Breast epithelium (tissue), 3 donors: ENCODE measurements around the gene DDOST.

ENCODE experiments used
- POLR2A ChIP-seq: fragments of 450-650 bp; IDR thresholded peaks from one replicate; pipeline ENCODE4 v1.6.1; 2016; ENCODE audit warnings: antibody characterized with exemption, mild to moderate bottlenecking, moderate library complexity
- TF ChIP-seq, protein P1 (sequence below), 3 donors: fragments of 450-650 bp; IDR thresholded peaks; one replicate each; pipeline ENCODE4 v1.5.1; 2016 to 2017; ENCODE audit warnings: antibody characterized with exemption in 3 of 3, mild to moderate bottlenecking in 3 of 3, moderate library complexity in 3 of 3

DNA sequence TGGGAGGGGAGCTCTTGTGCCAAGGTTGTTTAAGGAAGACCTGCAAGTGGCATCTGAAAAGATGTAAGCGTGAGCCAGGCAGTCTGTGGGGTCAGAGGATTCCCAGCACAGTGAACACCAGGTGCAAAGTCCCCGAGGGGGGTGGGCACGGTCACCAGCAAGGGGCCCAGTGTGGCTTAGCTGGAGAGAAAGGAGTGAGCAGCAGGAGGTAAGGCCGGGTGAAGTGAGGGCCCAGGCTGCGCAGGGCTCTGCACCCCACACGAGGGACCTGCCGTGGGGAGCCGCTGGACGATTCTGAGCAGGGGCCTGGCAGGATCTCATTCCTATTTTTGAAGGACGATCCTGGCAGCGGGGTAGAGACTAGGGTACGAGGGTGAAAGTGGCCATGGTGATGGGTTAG, 4.1 kb downstream of the DDOST start:
- TF ChIP-seq, protein P1, sequence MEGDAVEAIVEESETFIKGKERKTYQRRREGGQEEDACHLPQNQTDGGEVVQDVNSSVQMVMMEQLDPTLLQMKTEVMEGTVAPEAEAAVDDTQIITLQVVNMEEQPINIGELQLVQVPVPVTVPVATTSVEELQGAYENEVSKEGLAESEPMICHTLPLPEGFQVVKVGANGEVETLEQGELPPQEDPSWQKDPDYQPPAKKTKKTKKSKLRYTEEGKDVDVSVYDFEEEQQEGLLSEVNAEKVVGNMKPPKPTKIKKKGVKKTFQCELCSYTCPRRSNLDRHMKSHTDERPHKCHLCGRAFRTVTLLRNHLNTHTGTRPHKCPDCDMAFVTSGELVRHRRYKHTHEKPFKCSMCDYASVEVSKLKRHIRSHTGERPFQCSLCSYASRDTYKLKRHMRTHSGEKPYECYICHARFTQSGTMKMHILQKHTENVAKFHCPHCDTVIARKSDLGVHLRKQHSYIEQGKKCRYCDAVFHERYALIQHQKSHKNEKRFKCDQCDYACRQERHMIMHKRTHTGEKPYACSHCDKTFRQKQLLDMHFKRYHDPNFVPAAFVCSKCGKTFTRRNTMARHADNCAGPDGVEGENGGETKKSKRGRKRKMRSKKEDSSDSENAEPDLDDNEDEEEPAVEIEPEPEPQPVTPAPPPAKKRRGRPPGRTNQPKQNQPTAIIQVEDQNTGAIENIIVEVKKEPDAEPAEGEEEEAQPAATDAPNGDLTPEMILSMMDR (IDR thresholded peaks at IDR 0.05): no peak
- no peak for TF ChIP-seq POLR2A
